Endothelial cell of umbilical vein (primary cell): Measurements from ENCODE around the gene CHKB. TPM values are rescaled to one million over a fixed set of nuclear protein-coding genes. Genes with fewer than 3 reads are reported as not detected.

Experiments
- BruUV-seq: library from RNA; stranded (reverse); fragments of 400-500 nt; replicated peaks from 2 replicates; lab custom pipeline; 2021; lab: Mats Ljungman, UMichigan
- CTCF ChIA-PET: fragments of 300-600, 350-600 bp; sonication (Branson Sonifier 250); formaldehyde crosslinking; loops from one replicate; lab custom pipeline; 2021; ENCODE audit warnings: antibody characterized with exemption, inconsistent platforms; lab: Charles Lee
- POLR2A ChIA-PET: fragments of 300-600, 350-600 bp; sonication (Branson Sonifier 250); formaldehyde crosslinking; loops from one replicate; lab custom pipeline; 2021; ENCODE audit warnings: antibody characterized with exemption, inconsistent platforms; lab: Charles Lee
- DNase-seq: peaks from one replicate; pipeline ENCODE4 v3.0.0-alpha.2; 2011; ENCODE audit warnings: low read depth, low spot score
- FAIRE-seq: peaks from 2 replicates; lab custom pipeline; 2011; peaks lifted over from hg19 to GRCh38; lab: Jason Lieb, UNC
- H2AFZ ChIP-seq: 2 replicates; pipeline ENCODE4 v1.6.0; 2012; ENCODE audit warnings: low read depth, low read length, control low read depth, inconsistent platforms
- H3K27ac ChIP-seq: 2 replicates; pipeline ENCODE4 v1.5.1; 2011; ENCODE audit warnings: low read depth, mild to moderate bottlenecking, control low read depth, low read length, moderate library complexity; ENCODE audit not compliant: insufficient read depth
- H3K27me3 ChIP-seq, 2 experiments: 2 replicates each; pipeline versions ENCODE4 v1.6.0 to v1.6.1; 2011; ENCODE audit warnings: low read length in 2 of 2, mixed read lengths in 1 of 2; ENCODE audit not compliant: control insufficient read depth in 2 of 2, insufficient read depth in 2 of 2
- H3K36me3 ChIP-seq, 2 experiments: 2 replicates in 1 of 2; 3 replicates in 1 of 2; pipeline ENCODE4 v1.5.1; 2011; ENCODE audit warnings: low read length in 2 of 2, mild to moderate bottlenecking in 1 of 2, moderate library complexity in 1 of 2; ENCODE audit not compliant: control insufficient read depth in 2 of 2, insufficient read depth in 2 of 2; ENCODE audit errors: extremely low read depth in 1 of 2
- H3K4me1 ChIP-seq: 3 replicates; pipeline ENCODE4 v1.5.1; 2011; ENCODE audit warnings: mild to moderate bottlenecking, low read length; ENCODE audit not compliant: control insufficient read depth, insufficient read depth; ENCODE audit errors: extremely low read depth
- H3K4me2 ChIP-seq: 2 replicates; pipeline ENCODE4 v1.6.1; 2011; ENCODE audit warnings: low read length, control low read depth, mixed read lengths; ENCODE audit not compliant: insufficient read depth
- H3K4me3 ChIP-seq, 3 experiments: fragments of 200-600 bp in 1 of 3; sonication (generic), shearing (Covaris generic) in 1 of 3; replicated peaks in 1 of 3; 2 replicates each; pipeline ENCODE4 v1.5.1; 2011 to 2016; ENCODE audit warnings: control low read depth in 3 of 3, low read length in 3 of 3, mild to moderate bottlenecking in 2 of 3, inconsistent platforms in 1 of 3, low read depth in 1 of 3, moderate library complexity in 1 of 3; ENCODE audit not compliant: insufficient read depth in 1 of 3
- H3K79me2 ChIP-seq: 2 replicates; pipeline ENCODE4 v1.6.0; 2012; ENCODE audit warnings: low read length, inconsistent platforms; ENCODE audit not compliant: control insufficient read depth, insufficient read depth
- H3K9ac ChIP-seq: replicated peaks from 2 replicates; pipeline ENCODE3; 2011; ENCODE audit warnings: low read length, control low read depth; ENCODE audit not compliant: insufficient read depth; ENCODE audit errors: extremely low read depth
- H3K9me1 ChIP-seq: replicated peaks from 3 replicates; pipeline ENCODE4 v1.6.0; 2011; ENCODE audit warnings: mild to moderate bottlenecking, low read length; ENCODE audit not compliant: control insufficient read depth, insufficient read depth; ENCODE audit errors: extremely low read depth
- H3K9me3 ChIP-seq: replicated peaks from 2 replicates; pipeline ENCODE4 v1.5.1; 2012; ENCODE audit warnings: low read length, inconsistent platforms; ENCODE audit not compliant: control insufficient read depth, insufficient read depth
- H4K20me1 ChIP-seq: replicated peaks from 2 replicates; pipeline ENCODE3; 2011; ENCODE audit warnings: mild to moderate bottlenecking, low read length; ENCODE audit not compliant: control insufficient read depth, insufficient read depth; ENCODE audit errors: extremely low read depth
- EZH2 ChIP-seq: IDR thresholded peaks from 2 replicates; pipeline ENCODE4 v1.6.1; 2012; ENCODE audit warnings: borderline replicate concordance, low read depth, mild to moderate bottlenecking, moderate library complexity, low read length, inconsistent platforms; ENCODE audit not compliant: severe bottlenecking
- FOS ChIP-seq: IDR thresholded peaks from 2 replicates; pipeline ENCODE4 v1.6.1; 2011; ENCODE audit warnings: mild to moderate bottlenecking, low read length, moderate library complexity, borderline replicate concordance; ENCODE audit not compliant: insufficient read depth
- GATA2 ChIP-seq: IDR thresholded peaks from 2 replicates; pipeline ENCODE4 v1.7.0; 2011; ENCODE audit warnings: low read depth, mild to moderate bottlenecking, moderate library complexity, mixed read lengths, low read length; ENCODE audit not compliant: insufficient read length, insufficient read depth
- MYC ChIP-seq: IDR thresholded peaks from one replicate; pipeline ENCODE4 v1.6.1; 2011; ENCODE audit warnings: mild to moderate bottlenecking, low read depth, low read length
- POLR2A ChIP-seq: IDR thresholded peaks from 2 replicates; pipeline ENCODE4 v1.6.1; 2012; ENCODE audit warnings: low read depth, mild to moderate bottlenecking, control low read depth, low read length
- POLR2AphosphoS5 ChIP-seq: IDR thresholded peaks from 2 replicates; pipeline ENCODE4 v1.6.1; 2012; ENCODE audit warnings: low read depth, mild to moderate bottlenecking, control low read depth, low read length, moderate library complexity; ENCODE audit not compliant: insufficient read depth
- dilution Hi-C: fragments of 300-500 bp; cut with MboI; formaldehyde crosslinking; loops from one replicate; pipeline ENCODE4 v1.15.0; 2019; ENCODE audit warnings: low sequenced_read_pairs; ENCODE audit not compliant: extremely low pct_ligation_motif_present
- intact Hi-C: fragments of 100-400 bp; cut with micrococcal nuclease; formaldehyde crosslinking; loops from one replicate; pipeline ENCODE4 v1.10.0; 2022
- polyA plus RNA-seq, 4 experiments: library from polyadenylated mRNA; depleted of rRNA in 3 of 4; stranded (reverse) in 3 of 4; unstranded in 1 of 4; fragments of >200 nt; gene quantifications; 2 replicates each; pipeline versions ENCODE4 v1.2.1 to v1.2.3, GENCODE V29; 2011 to 2012; ENCODE audit warnings: missing spikeins in 1 of 4
- total RNA-seq: library from RNA; stranded (reverse); gene quantifications from 2 replicates; pipeline ENCODE4 v1.2.3, GENCODE V29; 2021
- TF ChIP-seq, protein P1 (sequence below), 2 donors: IDR thresholded peaks; 1 replicate in 1 of 2; 2 replicates in 1 of 2; pipeline ENCODE4 v1.5.1; 2011; ENCODE audit warnings: low read length in 2 of 2, mild to moderate bottlenecking in 2 of 2, moderate library complexity in 2 of 2, control low read depth in 1 of 2, inconsistent platforms in 1 of 2, low read depth in 1 of 2; ENCODE audit not compliant: insufficient read depth in 1 of 2; ENCODE audit errors: extremely low read depth in 1 of 2
- TF ChIP-seq, protein P2 (sequence below): IDR thresholded peaks from 2 replicates; pipeline ENCODE4 v1.6.1; 2011; ENCODE audit not compliant: insufficient read depth, insufficient read length

The CHKB gene
- total and polyA plus RNA-seq, 2 donors (not counting 3 experiments of a cell fraction or from before 2014, with no cell fraction given) = 62.4 to 70.6 TPM

DNA sequence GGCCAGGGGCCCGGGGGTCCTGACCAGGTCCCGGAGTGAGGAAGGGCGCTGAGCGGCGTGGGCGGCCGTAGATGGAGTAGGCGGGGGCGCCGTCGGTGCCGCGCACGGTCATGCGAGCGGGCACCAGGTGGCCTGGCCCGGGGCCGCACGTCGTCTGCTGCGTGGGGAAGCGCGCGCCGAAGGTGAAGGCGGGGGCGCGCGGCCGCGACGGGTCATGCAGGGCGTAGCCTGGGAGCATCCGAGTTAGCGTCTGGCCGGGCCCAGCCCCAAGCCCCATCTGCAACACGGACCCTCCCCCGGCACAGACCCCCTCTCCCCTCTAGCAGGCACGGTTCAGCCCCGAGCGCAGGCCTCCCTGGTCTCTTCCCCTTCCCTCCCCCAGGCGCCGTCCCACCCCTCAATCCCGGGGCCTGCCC is 51.1 kb downstream of the CHKB start:
- H3K27ac ChIP-seq = no peak overlapping the region
- ChIA-PET POLR2A (no interaction called here), CTCF (interaction anchor here (0.5 to 1.7 kb wide), 3 partner anchors 26 to 89 kb away, joined by 3 to 10 read pairs (median 3); no protein-coding TSS in a partner anchor)
- dilution Hi-C loops = no loop called here
- peaks cover 3 to 13% of the 10 kb centered on the region in 2 experiments for H3K27me3 ChIP-seq
- no peaks in the 10 kb centered on the region for H4K20me1 ChIP-seq
- no peaks in the 10 kb centered on the region for H3K36me3 ChIP-seq
- BruUV-seq = no TSS peak
- no peak overlapping the region for H3K9ac ChIP-seq
- no peak for TF ChIP-seq POLR2A
- TF ChIP-seq, protein P1, sequence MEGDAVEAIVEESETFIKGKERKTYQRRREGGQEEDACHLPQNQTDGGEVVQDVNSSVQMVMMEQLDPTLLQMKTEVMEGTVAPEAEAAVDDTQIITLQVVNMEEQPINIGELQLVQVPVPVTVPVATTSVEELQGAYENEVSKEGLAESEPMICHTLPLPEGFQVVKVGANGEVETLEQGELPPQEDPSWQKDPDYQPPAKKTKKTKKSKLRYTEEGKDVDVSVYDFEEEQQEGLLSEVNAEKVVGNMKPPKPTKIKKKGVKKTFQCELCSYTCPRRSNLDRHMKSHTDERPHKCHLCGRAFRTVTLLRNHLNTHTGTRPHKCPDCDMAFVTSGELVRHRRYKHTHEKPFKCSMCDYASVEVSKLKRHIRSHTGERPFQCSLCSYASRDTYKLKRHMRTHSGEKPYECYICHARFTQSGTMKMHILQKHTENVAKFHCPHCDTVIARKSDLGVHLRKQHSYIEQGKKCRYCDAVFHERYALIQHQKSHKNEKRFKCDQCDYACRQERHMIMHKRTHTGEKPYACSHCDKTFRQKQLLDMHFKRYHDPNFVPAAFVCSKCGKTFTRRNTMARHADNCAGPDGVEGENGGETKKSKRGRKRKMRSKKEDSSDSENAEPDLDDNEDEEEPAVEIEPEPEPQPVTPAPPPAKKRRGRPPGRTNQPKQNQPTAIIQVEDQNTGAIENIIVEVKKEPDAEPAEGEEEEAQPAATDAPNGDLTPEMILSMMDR (IDR thresholded peaks at IDR 0.05; ENCODE audit: extremely low read depth in 1 of 2, insufficient read depth in 1 of 2, low read depth in 1 of 2, low read length in 2 of 2) = no peak
- TF ChIP-seq MYC = no peak
- TF ChIP-seq FOS = no peak
- TF ChIP-seq, protein P2, sequence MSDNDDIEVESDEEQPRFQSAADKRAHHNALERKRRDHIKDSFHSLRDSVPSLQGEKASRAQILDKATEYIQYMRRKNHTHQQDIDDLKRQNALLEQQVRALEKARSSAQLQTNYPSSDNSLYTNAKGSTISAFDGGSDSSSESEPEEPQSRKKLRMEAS = no peak
- no peak for TF ChIP-seq EZH2
- TF ChIP-seq POLR2AphosphoS5 = no peak
- TF ChIP-seq GATA2 = no peak
- no peaks in the 10 kb centered on the region for H3K9me1 ChIP-seq
- H3K4me1 ChIP-seq = peaks cover 21% of the 10 kb centered on the region
- no peaks in the 10 kb centered on the region for H3K9me3 ChIP-seq
- intact Hi-C loops = no loop called here
- H3K79me2 ChIP-seq = no peaks in the 10 kb centered on the region
- peak overlapping the region; percentile 55 for H2AFZ ChIP-seq
- no peak for FAIRE-seq
- H3K4me2 ChIP-seq = peak overlapping the region; percentile 58
- DNase-seq = no peak
- H3K4me3 ChIP-seq = peak overlapping the region in 2 of 3 experiments; percentile 8 to 36
